ENCODE results near the gene GALNT18. TPM values are rescaled to one million over a fixed set of nuclear protein-coding genes. Genes with fewer than 3 reads are reported as not detected.

Gene GALNT18
- total RNA-seq, 1 donor from 2014 or later = 38.4 TPM

- no peak for DNase-seq (ENCODE audit: low spot score)
- Mint-ChIP-seq H3K27me3 (ENCODE audit: low read depth) (no peaks in the 10 kb centered on the region), H3K4me1 (ENCODE audit: low read depth) (peaks cover 72% of the 10 kb centered on the region), H3K36me3 (ENCODE audit: low read depth) (peaks cover 3% of the 10 kb centered on the region), H3K9me3 (ENCODE audit: low read depth) (no peaks in the 10 kb centered on the region), H3K4me3 (ENCODE audit: unreplicated experiment) (no peak overlapping the region), H3K27ac (ENCODE audit: unreplicated experiment) (peak overlapping the region; percentile 6)
- no peak for TF ChIP-seq CTCF (IDR thresholded peaks at IDR 0.05)
Observed at GRCh38 chr11:11531131-11531908, 90.5 kb downstream of the GALNT18 start.

- H3K4me1 Mint-ChIP-seq (ENCODE audit: low read depth) = peaks cover 63% of the 10 kb centered on the region
- no peak for DNase-seq (ENCODE audit: low spot score)
- no peak overlapping the region for H3K4me3 Mint-ChIP-seq (ENCODE audit: unreplicated experiment)
- no peaks in the 10 kb centered on the region for H3K27me3 Mint-ChIP-seq (ENCODE audit: low read depth)
- no peaks in the 10 kb centered on the region for H3K9me3 Mint-ChIP-seq (ENCODE audit: low read depth)
- no peak overlapping the region for H3K27ac Mint-ChIP-seq (ENCODE audit: unreplicated experiment)
- TF ChIP-seq CTCF (IDR thresholded peaks at IDR 0.05) = no peak
- H3K36me3 Mint-ChIP-seq (ENCODE audit: low read depth) = peaks cover 3% of the 10 kb centered on the region
Observed at GRCh38 chr11:11528986-11529385, 92.8 kb downstream of the GALNT18 start.

GRCh38 chr11:11525283-11525682 lies 96.5 kb downstream of the GALNT18 start:
- Mint-ChIP-seq H3K4me1 (ENCODE audit: low read depth) (peaks cover 33% of the 10 kb centered on the region), H3K36me3 (ENCODE audit: low read depth) (peaks cover 3% of the 10 kb centered on the region), H3K27ac (ENCODE audit: unreplicated experiment) (no peak overlapping the region), H3K4me3 (ENCODE audit: unreplicated experiment) (no peak overlapping the region), H3K27me3 (ENCODE audit: low read depth) (no peaks in the 10 kb centered on the region), H3K9me3 (ENCODE audit: low read depth) (no peaks in the 10 kb centered on the region)
- no peak for DNase-seq (ENCODE audit: low spot score)
- TF ChIP-seq CTCF (IDR thresholded peaks at IDR 0.05) = no peak

GRCh38 chr11:11524436-11525061 lies 97.3 kb downstream of the GALNT18 start:
- no peaks in the 10 kb centered on the region for H3K27me3 Mint-ChIP-seq (ENCODE audit: low read depth)
- H3K36me3 Mint-ChIP-seq (ENCODE audit: low read depth) = peaks cover 3% of the 10 kb centered on the region
- no peak for TF ChIP-seq CTCF (IDR thresholded peaks at IDR 0.05)
- no peak for DNase-seq (ENCODE audit: low spot score)
- H3K4me1 Mint-ChIP-seq (ENCODE audit: low read depth) = peaks cover 26% of the 10 kb centered on the region
- H3K4me3 Mint-ChIP-seq (ENCODE audit: unreplicated experiment) = no peak overlapping the region
- no peaks in the 10 kb centered on the region for H3K9me3 Mint-ChIP-seq (ENCODE audit: low read depth)
- peak overlapping the region; percentile 10 for H3K27ac Mint-ChIP-seq (ENCODE audit: unreplicated experiment)

GRCh38 chr11:11522591-11522990 lies 99.2 kb downstream of the GALNT18 start:
- Mint-ChIP-seq H3K27ac (ENCODE audit: unreplicated experiment) (no peak overlapping the region), H3K4me3 (ENCODE audit: unreplicated experiment) (no peak overlapping the region), H3K9me3 (ENCODE audit: low read depth) (no peaks in the 10 kb centered on the region), H3K36me3 (ENCODE audit: low read depth) (no peaks in the 10 kb centered on the region), H3K4me1 (ENCODE audit: low read depth) (peaks cover 26% of the 10 kb centered on the region), H3K27me3 (ENCODE audit: low read depth) (no peaks in the 10 kb centered on the region)
- DNase-seq (ENCODE audit: low spot score) = no peak
- TF ChIP-seq CTCF (IDR thresholded peaks at IDR 0.05) = no peak
